Mucosa of stomach (tissue), 1 donor: ENCODE data around the gene GPSM3.
"Not testable (repeated sequence)": the region's sequence is repeated elsewhere in the genome, so short reads cannot be mapped to it uniquely, and the experiment has no call there.

Experiments
- H3K27me3 ChIP-seq: one replicate; pipeline ENCODE4 v1.7.0; 2013; ENCODE audit warnings: mild to moderate bottlenecking, low read length; ENCODE audit not compliant: control insufficient read depth, insufficient read depth
- H3K36me3 ChIP-seq: one replicate; pipeline ENCODE4 v1.7.0; 2013; ENCODE audit warnings: low read length; ENCODE audit not compliant: control insufficient read depth, insufficient read depth
- H3K4me1 ChIP-seq: one replicate; pipeline ENCODE4 v1.7.0; 2013; ENCODE audit warnings: mild to moderate bottlenecking, low read length; ENCODE audit not compliant: control insufficient read depth, insufficient read depth
- H3K4me3 ChIP-seq: one replicate; pipeline ENCODE4 v1.7.0; 2013; ENCODE audit warnings: low read length
- H3K9ac ChIP-seq: one replicate; pipeline ENCODE4 v1.7.0; 2013; ENCODE audit warnings: mild to moderate bottlenecking, low read length, moderate library complexity
- H3K9me3 ChIP-seq: one replicate; pipeline ENCODE4 v1.7.0; 2013; ENCODE audit warnings: mild to moderate bottlenecking, low read length, moderate library complexity; ENCODE audit not compliant: control insufficient read depth
- donor health status: Pancreatic carcinoma.

GPSM3 gene

DNA sequence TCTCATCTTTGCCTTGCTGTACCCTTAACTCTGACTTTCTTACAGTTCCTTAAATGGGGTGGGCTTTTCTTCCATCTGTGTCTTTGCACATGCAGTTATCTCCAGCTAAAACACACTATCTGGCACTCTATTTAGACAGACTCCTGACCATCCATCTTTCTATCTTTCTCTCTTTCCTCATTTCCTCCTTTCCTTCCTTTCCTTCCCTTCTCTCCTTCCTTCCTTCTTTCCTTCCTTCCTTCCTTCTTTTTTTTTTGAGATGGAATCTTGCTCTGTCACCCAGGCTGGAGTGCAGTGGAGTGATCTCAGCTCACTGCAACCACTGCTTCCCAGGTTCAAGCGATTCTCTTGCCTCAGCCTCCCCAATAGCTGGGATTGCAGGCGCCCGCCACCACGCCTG, 23.2 kb upstream of the GPSM3 start:
- Histone ChIP-seq H3K4me1 (no peaks in the 10 kb centered on the region), H3K27me3 (no peaks in the 10 kb centered on the region), H3K36me3 (no peaks in the 10 kb centered on the region), H3K9me3 (no peaks in the 10 kb centered on the region), H3K4me3 (no peak overlapping the region), H3K9ac (no peak overlapping the region)

DNA sequence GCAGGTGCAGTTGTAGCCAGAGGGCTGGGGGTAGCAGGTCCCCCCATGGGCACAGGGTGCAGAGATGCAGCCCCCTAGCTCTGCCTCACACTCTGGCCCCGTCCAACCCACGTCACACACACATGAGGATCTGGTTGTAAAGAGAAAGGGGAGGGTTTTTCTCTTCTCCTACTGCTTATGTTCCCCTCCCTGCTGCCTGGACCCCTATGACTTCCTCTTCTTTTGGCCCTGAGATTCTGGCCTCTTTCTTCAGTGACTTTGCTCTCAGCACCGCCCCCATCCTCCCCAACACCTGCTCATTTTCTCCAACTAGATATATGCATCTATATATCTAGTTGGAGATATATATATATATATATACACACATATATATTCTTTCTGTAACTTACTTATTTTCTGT, 21.7 kb upstream of the GPSM3 start:
- no peak overlapping the region for H3K9ac ChIP-seq
- H3K9me3 ChIP-seq: no peaks in the 10 kb centered on the region
- no peak overlapping the region for H3K4me3 ChIP-seq
- H3K4me1 ChIP-seq: no peaks in the 10 kb centered on the region
- no peaks in the 10 kb centered on the region for H3K27me3 ChIP-seq
- no peaks in the 10 kb centered on the region for H3K36me3 ChIP-seq

DNA sequence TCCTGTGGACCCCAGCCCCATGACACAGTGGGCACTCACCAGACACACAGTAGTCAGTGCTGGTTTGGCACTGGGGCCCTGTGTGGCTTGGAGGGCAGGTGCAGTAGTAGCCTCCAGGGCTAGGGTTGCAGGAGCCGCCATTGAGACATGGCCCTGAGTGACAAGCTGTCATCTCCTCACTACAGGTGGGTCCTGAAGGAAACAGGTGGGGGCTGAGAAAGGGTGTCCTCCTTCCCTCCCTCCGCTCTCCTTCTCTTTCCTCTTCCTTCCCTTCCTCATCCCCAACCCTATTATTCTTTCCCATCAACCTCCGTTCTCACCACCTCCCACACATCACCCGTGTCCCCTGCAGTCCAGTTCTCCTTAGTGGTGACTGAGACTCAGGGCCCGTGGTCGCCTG, 21.2 kb upstream of the GPSM3 start:
- no peaks in the 10 kb centered on the region for H3K36me3 ChIP-seq
- H3K4me3 ChIP-seq: no peak overlapping the region
- no peaks in the 10 kb centered on the region for H3K4me1 ChIP-seq
- H3K9ac ChIP-seq: no peak overlapping the region
- H3K9me3 ChIP-seq: no peaks in the 10 kb centered on the region
- no peaks in the 10 kb centered on the region for H3K27me3 ChIP-seq

DNA sequence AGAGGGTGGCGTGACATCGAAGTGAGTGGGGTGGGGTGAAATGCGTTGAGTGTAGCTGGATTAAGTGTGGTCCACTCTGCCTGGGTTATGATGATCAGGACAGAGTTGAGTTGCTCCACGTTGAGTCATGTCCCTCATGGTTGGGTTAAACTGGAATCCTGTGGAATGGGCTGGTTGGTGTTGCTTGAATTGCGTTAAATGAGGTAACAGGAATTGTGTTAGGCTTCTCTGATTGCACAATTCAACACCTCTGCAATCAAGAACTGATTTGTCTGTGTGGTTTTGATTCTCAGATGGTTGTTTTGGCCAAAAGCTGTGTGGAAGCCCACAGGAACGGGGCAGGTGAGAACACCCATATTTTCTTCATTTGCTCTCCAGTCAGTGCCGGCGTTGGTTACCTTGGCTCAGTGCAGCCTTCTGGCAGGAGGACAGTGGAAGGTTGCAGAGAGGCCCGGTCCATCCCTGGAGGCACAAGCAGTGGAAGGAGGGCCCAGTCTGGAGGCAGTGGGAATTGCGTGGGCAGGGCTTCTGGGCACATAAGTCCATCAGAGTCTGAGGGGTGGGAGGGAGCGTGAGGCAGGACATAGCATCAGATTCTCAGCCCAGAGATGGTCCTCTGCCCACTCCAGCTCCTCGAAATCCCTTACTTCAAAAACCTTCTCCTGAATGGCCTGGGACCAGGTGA, 19.8 kb upstream of the GPSM3 start:
- Histone ChIP-seq H3K9me3 (no peaks in the 10 kb centered on the region), H3K4me1 (no peaks in the 10 kb centered on the region), H3K36me3 (no peaks in the 10 kb centered on the region), H3K4me3 (no peak overlapping the region), H3K27me3 (no peaks in the 10 kb centered on the region), H3K9ac (no peak overlapping the region)

DNA sequence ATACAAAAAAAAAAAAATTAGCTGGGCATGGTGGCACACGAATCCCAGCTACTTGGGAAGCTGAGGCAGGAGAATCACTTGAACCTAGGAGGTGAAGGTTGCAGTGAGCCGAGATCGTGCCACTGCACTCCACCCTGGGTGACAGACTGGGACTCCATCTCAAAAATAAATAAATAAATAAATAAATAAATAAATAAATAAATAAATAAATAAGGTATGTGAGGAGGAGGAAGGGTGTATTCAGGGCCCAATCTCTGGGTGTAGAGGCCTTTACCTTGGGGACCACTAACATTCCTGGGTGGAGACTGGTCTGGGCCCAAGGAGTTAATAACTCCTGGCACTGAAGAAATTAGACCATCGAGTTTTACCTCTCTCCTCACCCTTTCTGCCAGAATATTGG, 19.0 kb upstream of the GPSM3 start:
- H3K4me1 ChIP-seq, H3K36me3 ChIP-seq, H3K9ac ChIP-seq, H3K9me3 ChIP-seq, H3K27me3 ChIP-seq, H3K4me3 ChIP-seq: not testable (repeated sequence)

DNA sequence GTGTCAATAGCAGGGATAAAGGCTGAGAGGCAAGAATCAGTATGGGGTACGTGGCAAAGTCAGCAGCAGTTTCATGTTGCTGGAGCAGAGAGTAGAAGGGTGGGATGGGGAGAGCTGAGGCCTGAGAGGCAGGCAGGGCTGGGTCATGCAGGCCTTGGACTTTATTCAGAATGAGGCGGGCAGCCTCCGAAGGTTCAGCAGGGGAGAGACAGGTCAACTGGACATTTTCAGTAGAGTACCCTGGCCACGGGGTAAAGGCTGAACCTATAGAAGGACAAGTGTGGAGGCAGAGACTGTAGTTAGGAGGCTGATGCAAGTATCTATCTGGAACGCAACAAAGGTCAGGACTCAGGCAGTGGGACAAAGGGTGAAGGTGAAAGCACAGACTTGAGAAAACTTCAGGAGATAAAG, 17.8 kb upstream of the GPSM3 start:
- Histone ChIP-seq H3K4me1 (no peaks in the 10 kb centered on the region), H3K4me3 (no peak overlapping the region), H3K36me3 (no peaks in the 10 kb centered on the region), H3K9me3 (no peaks in the 10 kb centered on the region), H3K27me3 (no peaks in the 10 kb centered on the region), H3K9ac (no peak overlapping the region)

DNA sequence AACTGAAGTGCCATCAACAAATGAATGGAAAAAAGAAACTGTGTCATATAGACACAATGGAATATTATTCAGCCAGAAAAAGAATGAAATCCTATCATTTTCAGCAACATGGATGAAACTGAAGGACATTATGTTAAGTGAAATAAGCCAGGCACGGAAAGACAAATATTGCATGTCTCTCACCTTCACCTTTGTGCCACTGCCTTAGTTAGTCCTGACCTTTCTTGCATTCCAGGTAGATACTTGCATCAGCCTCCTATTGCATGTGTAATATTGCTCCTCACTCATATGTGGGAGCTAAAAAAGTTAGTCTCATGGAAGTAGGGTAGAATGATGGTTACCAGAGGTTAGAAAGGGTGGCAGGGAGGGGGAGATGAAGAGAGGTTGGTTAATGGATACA, 16.6 kb upstream of the GPSM3 start:
- H3K36me3 ChIP-seq: no peaks in the 10 kb centered on the region
- H3K4me1 ChIP-seq: no peaks in the 10 kb centered on the region
- no peak overlapping the region for H3K9ac ChIP-seq
- H3K9me3 ChIP-seq: no peaks in the 10 kb centered on the region
- H3K27me3 ChIP-seq: no peaks in the 10 kb centered on the region
- H3K4me3 ChIP-seq: no peak overlapping the region

DNA sequence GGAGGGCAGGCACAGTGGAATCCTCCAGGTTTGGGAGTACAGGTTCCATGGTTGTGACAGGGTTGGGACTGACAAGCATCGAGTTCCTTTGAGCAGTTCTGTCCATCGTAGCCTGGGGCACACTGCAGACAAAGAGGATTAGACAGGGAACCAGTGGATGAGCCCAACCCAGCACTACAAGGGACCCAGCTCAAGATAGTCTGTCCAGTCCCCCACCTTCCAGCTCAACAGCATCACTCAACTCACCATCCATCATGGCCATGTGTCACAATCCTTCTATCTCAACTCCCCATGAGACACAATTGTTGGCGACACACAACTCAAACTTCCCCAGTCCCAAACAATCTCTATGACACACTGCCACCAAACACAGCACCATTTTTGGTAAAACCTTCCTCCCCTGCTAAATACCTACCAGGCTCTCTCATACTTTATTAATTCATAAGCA, 11.8 kb upstream of the GPSM3 start:
- Histone ChIP-seq H3K36me3 (no peaks in the 10 kb centered on the region), H3K9ac (no peak overlapping the region), H3K9me3 (no peaks in the 10 kb centered on the region), H3K27me3 (peaks cover 3% of the 10 kb centered on the region), H3K4me3 (no peak overlapping the region), H3K4me1 (no peaks in the 10 kb centered on the region)

DNA sequence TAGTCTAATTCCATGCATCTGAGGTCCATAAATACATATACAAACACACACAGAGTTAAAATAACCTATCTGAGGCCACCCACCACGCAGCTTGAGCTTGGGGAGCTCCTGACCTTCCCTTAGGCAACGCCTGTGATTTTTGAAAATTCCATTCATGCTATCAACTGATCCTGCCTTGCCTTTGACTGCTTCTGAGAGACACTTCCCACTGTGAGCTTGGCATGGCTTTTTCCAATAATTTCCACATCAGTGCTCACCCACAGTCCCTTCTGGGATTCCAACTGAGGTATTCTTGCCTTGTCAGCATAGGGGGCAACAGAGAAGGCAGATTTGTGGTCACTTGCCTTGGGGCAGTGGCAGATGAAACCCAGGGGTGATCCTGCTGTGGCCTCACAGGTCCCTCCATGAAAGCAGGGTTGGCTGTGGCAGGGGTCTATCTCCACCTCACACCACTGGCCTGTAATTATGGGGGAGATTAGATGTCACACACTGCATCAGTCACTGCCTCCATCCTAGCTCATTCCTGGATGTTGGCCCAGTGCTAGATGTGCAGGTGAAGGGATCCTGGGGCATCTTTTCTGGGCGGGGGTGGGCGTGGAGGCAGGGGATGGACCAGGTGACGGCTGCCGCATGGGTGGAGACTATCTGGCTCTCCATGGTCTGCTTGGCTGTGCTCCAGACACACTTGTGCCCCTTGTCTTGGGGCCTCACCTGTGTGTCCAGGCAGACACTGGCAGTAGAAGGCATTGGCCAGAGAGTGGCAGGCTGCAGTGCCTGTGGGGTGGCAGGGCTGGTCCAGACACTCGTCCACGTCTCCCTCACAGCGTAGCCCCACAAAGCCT, 11.2 kb upstream of the GPSM3 start:
- Histone ChIP-seq H3K4me1 (no peaks in the 10 kb centered on the region), H3K9ac (no peak overlapping the region), H3K4me3 (no peak overlapping the region), H3K9me3 (no peaks in the 10 kb centered on the region), H3K27me3 (peaks cover 3% of the 10 kb centered on the region), H3K36me3 (no peaks in the 10 kb centered on the region)

DNA sequence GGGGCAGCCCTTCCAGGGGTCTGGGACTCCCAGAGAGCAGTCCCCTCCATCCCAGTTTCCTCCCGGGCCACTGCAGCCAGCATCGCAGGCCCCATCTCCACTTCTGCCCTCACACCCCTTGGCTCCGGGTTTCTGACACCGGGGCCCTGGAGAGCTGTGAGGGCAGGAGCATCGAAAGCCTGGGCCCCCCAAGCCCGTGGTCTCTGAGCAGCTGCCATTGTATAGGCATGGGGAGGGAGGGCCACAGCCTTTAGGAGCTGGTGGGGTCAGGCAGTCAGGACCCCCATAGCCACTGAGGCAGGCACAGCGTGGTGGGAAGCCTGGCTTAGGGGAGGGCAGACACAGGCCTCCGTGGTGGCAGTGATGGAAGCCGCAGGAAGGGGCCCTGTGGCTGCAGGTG, 9.7 kb upstream of the GPSM3 start:
- no peaks in the 10 kb centered on the region for H3K36me3 ChIP-seq
- H3K27me3 ChIP-seq: peaks cover 3% of the 10 kb centered on the region
- no peaks in the 10 kb centered on the region for H3K9me3 ChIP-seq
- peaks cover 3% of the 10 kb centered on the region for H3K4me1 ChIP-seq
- no peak overlapping the region for H3K9ac ChIP-seq
- H3K4me3 ChIP-seq: no peak overlapping the region

DNA sequence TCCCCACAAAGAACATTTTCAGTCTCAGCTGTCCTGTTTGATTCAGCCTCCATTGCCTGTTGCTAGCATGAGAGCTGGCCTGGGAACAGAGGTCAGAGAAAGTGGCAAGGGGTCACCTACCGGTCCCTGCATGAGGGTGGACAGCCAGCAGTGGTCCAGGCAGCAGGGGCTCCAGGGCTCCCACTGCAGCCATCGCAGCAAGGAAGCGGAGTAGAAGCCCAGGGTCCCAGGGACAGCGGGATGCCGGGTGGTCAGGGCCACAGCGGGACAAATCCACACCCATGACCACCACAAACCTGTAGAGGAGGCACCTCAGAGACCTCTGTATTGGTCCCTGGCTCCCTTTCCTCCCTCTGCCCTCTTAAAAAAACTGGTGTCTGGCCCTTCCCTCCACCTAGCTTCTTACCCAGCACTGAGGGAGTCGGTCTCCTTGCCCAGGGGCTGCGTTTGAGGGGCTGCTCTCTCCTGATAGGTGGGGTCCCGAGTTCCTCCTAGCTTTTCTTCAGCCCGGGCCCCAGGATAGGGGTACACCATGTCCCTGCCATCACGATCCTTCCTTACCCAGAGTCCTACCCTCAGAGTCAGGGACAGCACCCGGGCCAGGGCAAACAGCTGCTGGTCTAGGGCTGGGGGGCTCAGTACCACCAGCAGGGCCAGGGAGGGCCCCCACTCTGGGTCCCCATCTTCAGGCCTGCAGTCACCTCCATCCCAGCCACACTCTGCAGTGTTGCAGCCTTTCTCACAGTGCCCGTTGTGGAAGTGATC, 8.4 kb upstream of the GPSM3 start:
- Histone ChIP-seq H3K9ac (no peak overlapping the region), H3K27me3 (peaks cover 3% of the 10 kb centered on the region), H3K4me3 (no peak overlapping the region), H3K9me3 (no peaks in the 10 kb centered on the region), H3K36me3 (no peaks in the 10 kb centered on the region), H3K4me1 (peaks cover 8% of the 10 kb centered on the region)

DNA sequence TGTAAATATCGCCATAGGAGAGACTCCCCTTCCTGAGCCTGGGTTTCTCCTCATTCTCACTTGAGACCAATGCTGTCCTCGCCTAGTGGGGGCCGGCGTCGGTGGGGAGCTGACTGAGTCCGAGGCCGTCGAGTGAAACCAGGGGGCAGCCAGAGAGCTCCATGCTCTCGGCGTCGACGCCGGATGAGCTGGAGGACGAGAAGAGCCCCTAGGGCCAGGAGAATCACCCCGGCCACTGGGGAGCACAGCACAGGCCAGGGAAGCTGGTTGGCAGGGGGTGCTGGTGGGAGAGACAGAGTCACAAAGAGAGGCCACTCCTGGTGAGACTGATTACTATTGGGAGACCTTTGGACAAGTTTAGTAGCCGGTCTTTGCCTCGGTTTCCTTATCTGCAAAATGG, 6.4 kb upstream of the GPSM3 start:
- Histone ChIP-seq H3K36me3 (no peaks in the 10 kb centered on the region), H3K4me1 (peaks cover 18% of the 10 kb centered on the region), H3K9ac (no peak overlapping the region), H3K4me3 (no peak overlapping the region), H3K27me3 (peaks cover 3% of the 10 kb centered on the region), H3K9me3 (no peaks in the 10 kb centered on the region)
